Gastroesophageal sphincter (tissue), 3 donors: ENCODE data around the gene RAB11FIP3.

ENCODE experiments used
- CTCF ChIP-seq, 4 experiments: fragments of 200-600 bp in 2 of 4; fragments of 450-650 bp in 2 of 4; sonication (generic) in 1 of 4; IDR thresholded peaks; one replicate each; pipeline ENCODE4 v1.5.1; 2017 to 2019; ENCODE audit warnings: antibody characterized with exemption in 4 of 4, mild to moderate bottlenecking in 2 of 4, moderate library complexity in 2 of 4
- EP300 ChIP-seq: sonication (generic); formaldehyde crosslinking; IDR thresholded peaks from one replicate; pipeline ENCODE4 v1.6.1; 2017; ENCODE audit warnings: antibody characterized with exemption, mild to moderate bottlenecking
- POLR2A ChIP-seq, 2 donors: fragments of 450-650 bp; IDR thresholded peaks; one replicate each; pipeline ENCODE4 v1.6.1; 2017; ENCODE audit warnings: antibody characterized with exemption in 2 of 2, mild to moderate bottlenecking in 2 of 2, moderate library complexity in 1 of 2
- POLR2AphosphoS5 ChIP-seq: sonication (generic); formaldehyde crosslinking; IDR thresholded peaks from one replicate; pipeline ENCODE4 v1.6.1; 2017; ENCODE audit warnings: antibody characterized with exemption

DNA sequence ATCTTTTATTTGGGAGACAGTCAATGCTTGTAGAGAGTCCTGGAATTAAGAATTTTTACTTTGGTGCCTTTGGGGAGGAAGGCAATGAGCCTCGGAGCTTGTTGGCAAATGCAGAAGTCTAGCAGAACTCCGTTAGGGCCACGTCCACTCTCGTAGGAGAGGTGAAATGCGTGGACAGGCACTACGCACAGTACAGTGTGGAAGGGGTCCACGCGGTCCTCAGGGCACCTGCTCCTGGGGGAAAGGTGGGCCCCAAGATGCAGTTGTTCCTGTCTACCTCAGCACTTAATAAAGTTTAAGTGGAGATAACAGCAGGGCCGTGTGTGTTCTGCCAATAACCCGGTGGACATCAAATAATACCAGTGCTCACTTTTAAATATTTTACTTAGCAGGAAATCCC is 1.8 kb downstream of the RAB11FIP3 start:
- no peak for TF ChIP-seq CTCF (IDR thresholded peaks at IDR 0.05)
- TF ChIP-seq POLR2A (IDR thresholded peaks at IDR 0.05) = no peak
- no peak for TF ChIP-seq POLR2AphosphoS5
- TF ChIP-seq EP300 = no peak
